ENCODE results near the gene NDUFV1. TPM values are rescaled to one million over a fixed set of nuclear protein-coding genes. Genes with fewer than 3 reads are reported as not detected.

The NDUFV1 gene
- total and polyA plus RNA-seq, 2 of the 4 experiments (the other 2 are of a cell fraction) = 120 to 133 TPM

DNA sequence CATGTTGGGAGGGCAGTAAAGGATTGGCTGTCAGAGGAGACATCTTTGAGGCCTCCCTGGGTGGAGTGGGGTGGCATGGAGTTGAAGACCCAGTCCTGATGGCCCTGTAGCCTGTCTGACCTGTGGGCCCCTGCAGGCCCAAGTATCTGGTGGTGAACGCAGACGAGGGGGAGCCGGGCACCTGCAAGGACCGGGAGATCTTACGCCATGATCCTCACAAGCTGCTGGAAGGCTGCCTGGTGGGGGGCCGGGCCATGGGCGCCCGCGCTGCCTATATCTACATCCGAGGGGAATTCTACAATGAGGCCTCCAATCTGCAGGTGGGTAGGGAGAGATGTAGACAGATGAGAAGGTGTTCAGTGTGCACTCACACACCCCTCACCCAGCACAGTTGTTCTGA is 2.6 kb downstream of the NDUFV1 start:
- dilution Hi-C loops (cut with HindIII; ENCODE audit: low sequenced_read_pairs, unreplicated experiment) = no loop called here
- in situ Hi-C loops (cut with MboI; ENCODE audit: low sequenced_read_pairs) = no loop called here
- no peak overlapping the region for H4K91ac ChIP-seq (ENCODE audit: insufficient read depth, low read depth, low read length)
- no peaks in the 10 kb centered on the region for H3K9me3 ChIP-seq (ENCODE audit: control insufficient read depth, insufficient read depth, low read length)
- H3K18ac ChIP-seq (ENCODE audit: low read depth, low read length) = no peak overlapping the region
- BruUV-seq (replicated peaks) = no TSS peak
- DNase-seq = no peak
- H2BK20ac ChIP-seq (ENCODE audit: low read depth, low read length) = no peak overlapping the region
- H3K4me1 ChIP-seq (ENCODE audit: control insufficient read depth, insufficient read depth, low read length) = peaks cover 6% of the 10 kb centered on the region; the same call in 1 of the 2 replicates
- peaks cover 18 to 22% of the 10 kb centered on the region in 2 experiments for H3K79me1 ChIP-seq (ENCODE audit: low read depth in 1 of 2, low read length in 2 of 2)
- POLR2A ChIA-PET (ENCODE audit: unreplicated experiment) = no interaction called here
- H3K4me3 ChIP-seq (ENCODE audit: insufficient read depth, low read depth, low read length) = no peak overlapping the region
- H3K9me1 ChIP-seq (ENCODE audit: insufficient read depth, low read length) = no peaks in the 10 kb centered on the region
- H3K14ac ChIP-seq (replicated peaks; ENCODE audit: low read depth, low read length) = no peak overlapping the region
- peaks cover under 1% of the 10 kb centered on the region; the same call in 1 of the 2 replicates for H3K27me3 ChIP-seq (ENCODE audit: control insufficient read depth, insufficient read depth, low read length)
- H3K36me3 ChIP-seq (ENCODE audit: control insufficient read depth, insufficient read depth, low read length) = peaks cover 36% of the 10 kb centered on the region
- no peak overlapping the region for H3K4ac ChIP-seq (ENCODE audit: low read depth, low read length)
- H3K56ac ChIP-seq (ENCODE audit: extremely low read depth, insufficient read depth, low read length) = no peak overlapping the region
- H2BK15ac ChIP-seq (ENCODE audit: low read depth, low read length) = no peak overlapping the region
- no peak overlapping the region for H3K23ac ChIP-seq (ENCODE audit: low read depth, low read length)
- H4K8ac ChIP-seq (ENCODE audit: low read depth in 2 of 2, low read length in 2 of 2) = no peak overlapping the region
- intact Hi-C loops (cut with micrococcal nuclease) = no loop called here
- H3K4me2 ChIP-seq (ENCODE audit: low read depth, low read length) = no peak overlapping the region
- no peak overlapping the region for H3K27ac ChIP-seq (ENCODE audit: insufficient read depth, low read length)
- no peak overlapping the region for H2AFZ ChIP-seq (replicated peaks; ENCODE audit: low read length, poor library complexity)
- no peak overlapping the region for H3K9ac ChIP-seq (ENCODE audit: low read depth, low read length)
- no peak overlapping the region for H2AK9ac ChIP-seq (replicated peaks; ENCODE audit: low read depth, low read length, poor library complexity)
- CTCF ChIA-PET = no interaction called here
- no peak overlapping the region for H2AK5ac ChIP-seq (ENCODE audit: low read depth, low read length)
- no peak overlapping the region for H2BK120ac ChIP-seq (ENCODE audit: low read depth, low read length)
- TF ChIP-seq BHLHE40 (IDR thresholded peaks at IDR 0.05; ENCODE audit: low read depth, low read length) (no peak), MAFK (IDR thresholded peaks at IDR 0.05; ENCODE audit: low read depth, low read length) (no peak), RFX5 (IDR thresholded peaks at IDR 0.05; ENCODE audit: low read depth, low read length) (no peak)
- TF ChIP-seq, protein P1, sequence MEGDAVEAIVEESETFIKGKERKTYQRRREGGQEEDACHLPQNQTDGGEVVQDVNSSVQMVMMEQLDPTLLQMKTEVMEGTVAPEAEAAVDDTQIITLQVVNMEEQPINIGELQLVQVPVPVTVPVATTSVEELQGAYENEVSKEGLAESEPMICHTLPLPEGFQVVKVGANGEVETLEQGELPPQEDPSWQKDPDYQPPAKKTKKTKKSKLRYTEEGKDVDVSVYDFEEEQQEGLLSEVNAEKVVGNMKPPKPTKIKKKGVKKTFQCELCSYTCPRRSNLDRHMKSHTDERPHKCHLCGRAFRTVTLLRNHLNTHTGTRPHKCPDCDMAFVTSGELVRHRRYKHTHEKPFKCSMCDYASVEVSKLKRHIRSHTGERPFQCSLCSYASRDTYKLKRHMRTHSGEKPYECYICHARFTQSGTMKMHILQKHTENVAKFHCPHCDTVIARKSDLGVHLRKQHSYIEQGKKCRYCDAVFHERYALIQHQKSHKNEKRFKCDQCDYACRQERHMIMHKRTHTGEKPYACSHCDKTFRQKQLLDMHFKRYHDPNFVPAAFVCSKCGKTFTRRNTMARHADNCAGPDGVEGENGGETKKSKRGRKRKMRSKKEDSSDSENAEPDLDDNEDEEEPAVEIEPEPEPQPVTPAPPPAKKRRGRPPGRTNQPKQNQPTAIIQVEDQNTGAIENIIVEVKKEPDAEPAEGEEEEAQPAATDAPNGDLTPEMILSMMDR (conservative IDR thresholded peaks at IDR 0.05; ENCODE audit: low read depth, low read length) = no peak
- no CpG with 5 or more reads among the region's 10 CpGs for WGBS, 2 experiments (ENCODE audit: extremely low coverage in 2 of 2, insufficient read length in 1 of 2)
- H4K20me1 ChIP-seq (ENCODE audit: insufficient read depth, low read length) = no peaks in the 10 kb centered on the region; the same call in 1 of the 2 replicates
- no peak overlapping the region for H2BK5ac ChIP-seq (ENCODE audit: low read depth, low read length, poor library complexity, severe bottlenecking)
- H4K5ac ChIP-seq (ENCODE audit: low read depth, low read length) = no peak overlapping the region
- no peak for ATAC-seq (ENCODE audit: low read depth)
